ENCODE data around the gene ARSJ.

Gene ARSJ

DNA sequence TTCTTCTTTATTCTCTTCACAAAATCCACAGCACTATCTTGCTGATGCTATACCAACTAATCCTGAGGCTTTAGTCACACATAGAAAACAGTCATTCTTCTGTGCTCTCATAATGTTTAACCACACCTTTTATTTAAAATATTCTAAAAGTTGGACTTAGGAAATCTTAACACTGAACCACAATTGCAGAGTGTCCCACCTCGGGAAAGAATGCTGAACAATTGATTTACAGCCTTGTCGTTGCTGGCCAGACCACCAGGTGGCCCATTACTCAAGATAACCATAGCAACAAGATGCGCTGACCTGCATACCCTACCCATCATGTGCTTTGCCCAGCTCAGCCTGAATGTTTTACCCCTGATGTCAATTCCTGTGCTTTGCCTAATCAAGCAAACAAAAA lies 100.8 kb downstream of the ARSJ start:
- Histone ChIP-seq H3K4ac (ENCODE audit: low read depth in 1 of 2, low read length in 2 of 2) (no peak overlapping the region), H2BK15ac (ENCODE audit: low read depth, poor library complexity, severe bottlenecking) (no peak overlapping the region), H3K79me1 (replicated peaks; ENCODE audit: low read length, poor library complexity, severe bottlenecking) (no peaks in the 10 kb centered on the region), H2AK5ac (ENCODE audit: low read length, severe bottlenecking) (no peak overlapping the region), H3K27ac (ENCODE audit: low read length, poor library complexity, severe bottlenecking) (peak overlapping the region; percentile 88), H3K27me3 (ENCODE audit: control insufficient read depth in 1 of 2, insufficient read depth in 1 of 2, low read length in 2 of 2) (no peaks in the 10 kb centered on the region), H3K4me2 (ENCODE audit: low read length, poor library complexity, severe bottlenecking) (no peak overlapping the region), H2BK5ac (ENCODE audit: low read depth, low read length, poor library complexity, severe bottlenecking) (peak overlapping the region; percentile 35), H2BK120ac (ENCODE audit: low read depth, low read length) (no peak overlapping the region), H2BK12ac (ENCODE audit: low read length in 2 of 2) (peak overlapping the region in 1 of 2 experiments; percentile 57), H4K91ac (ENCODE audit: low read length) (no peak overlapping the region), H3K4me1 (ENCODE audit: control insufficient read depth, insufficient read depth, low read depth, low read length) (peaks cover 6% of the 10 kb centered on the region), H3K36me3 (ENCODE audit: control insufficient read depth in 1 of 2, insufficient read depth in 2 of 2, low read depth in 1 of 2, low read length in 2 of 2) (no peaks in the 10 kb centered on the region), H3K9me3 (ENCODE audit: control insufficient read depth, low read length) (no peaks in the 10 kb centered on the region), H3K18ac (ENCODE audit: low read depth in 1 of 2, low read length in 2 of 2) (no peak overlapping the region), H3K4me3 (ENCODE audit: insufficient read depth in 1 of 2, low read depth in 1 of 2, low read length in 2 of 2) (no peak overlapping the region), H3K14ac (ENCODE audit: low read length in 2 of 2) (peak overlapping the region in 1 of 2 experiments; percentile 59), H3K23ac (ENCODE audit: low read length in 2 of 2) (no peak overlapping the region), H2AFZ (ENCODE audit: low read depth, low read length) (no peak overlapping the region), H3K9ac (ENCODE audit: low read length) (no peak overlapping the region), H4K8ac (ENCODE audit: low read length) (no peak overlapping the region)
- DNase-seq, result peak; percentile 47
- 8% methylated on average over 3 of the region's 3 CpGs for WGBS

DNA sequence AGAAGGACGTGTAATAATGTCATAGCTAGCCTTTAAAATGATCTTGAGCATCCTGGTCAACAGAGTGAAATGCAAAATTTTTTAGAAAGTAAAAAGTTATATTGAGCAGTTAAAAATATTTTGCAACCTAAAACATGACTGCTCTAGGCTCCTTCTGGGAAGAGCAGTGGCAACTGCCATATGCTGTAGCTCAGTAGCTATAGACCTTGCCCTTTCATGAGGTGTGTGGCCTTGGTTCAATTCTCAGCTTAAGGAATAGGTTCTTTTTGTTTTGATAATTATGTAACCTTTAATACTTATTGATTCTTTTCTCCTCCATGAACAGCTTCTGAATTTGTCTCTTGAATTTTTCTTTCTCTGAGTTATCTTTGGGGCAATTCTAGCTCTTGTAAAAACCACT lies 105.0 kb downstream of the ARSJ start:
- no peak overlapping the region for H4K91ac ChIP-seq (ENCODE audit: low read length)
- H3K4me2 ChIP-seq (ENCODE audit: low read length, poor library complexity, severe bottlenecking), result no peak overlapping the region
- H3K4ac ChIP-seq (ENCODE audit: low read depth in 1 of 2, low read length in 2 of 2), result no peak overlapping the region
- H3K79me1 ChIP-seq (replicated peaks; ENCODE audit: low read length, poor library complexity, severe bottlenecking), result no peaks in the 10 kb centered on the region
- H2AK5ac ChIP-seq (ENCODE audit: low read length, severe bottlenecking), result no peak overlapping the region
- H3K9me3 ChIP-seq (ENCODE audit: control insufficient read depth, low read length), result no peaks in the 10 kb centered on the region
- no peak overlapping the region for H3K4me3 ChIP-seq (ENCODE audit: insufficient read depth in 1 of 2, low read depth in 1 of 2, low read length in 2 of 2)
- no peak overlapping the region for H2AFZ ChIP-seq (ENCODE audit: low read depth, low read length)
- no peak overlapping the region for H3K27ac ChIP-seq (ENCODE audit: low read length, poor library complexity, severe bottlenecking)
- H2BK15ac ChIP-seq (ENCODE audit: low read depth, poor library complexity, severe bottlenecking), result no peak overlapping the region
- H3K36me3 ChIP-seq (ENCODE audit: control insufficient read depth in 1 of 2, insufficient read depth in 2 of 2, low read depth in 1 of 2, low read length in 2 of 2), result no peaks in the 10 kb centered on the region
- H2BK5ac ChIP-seq (ENCODE audit: low read depth, low read length, poor library complexity, severe bottlenecking), result no peak overlapping the region
- H4K8ac ChIP-seq (ENCODE audit: low read length), result no peak overlapping the region
- H2BK12ac ChIP-seq (ENCODE audit: low read length in 2 of 2), result no peak overlapping the region
- no peak overlapping the region for H3K9ac ChIP-seq (ENCODE audit: low read length)
- DNase-seq, result no peak
- H3K18ac ChIP-seq (ENCODE audit: low read depth in 1 of 2, low read length in 2 of 2), result no peak overlapping the region
- H2BK120ac ChIP-seq (ENCODE audit: low read depth, low read length), result no peak overlapping the region
- H3K27me3 ChIP-seq (ENCODE audit: control insufficient read depth in 1 of 2, insufficient read depth in 1 of 2, low read length in 2 of 2), result no peaks in the 10 kb centered on the region
- no peak overlapping the region for H3K23ac ChIP-seq (ENCODE audit: low read length in 2 of 2)
- H3K4me1 ChIP-seq (ENCODE audit: control insufficient read depth, insufficient read depth, low read depth, low read length), result peaks cover 8% of the 10 kb centered on the region
- H3K14ac ChIP-seq (ENCODE audit: low read length in 2 of 2), result no peak overlapping the region
- WGBS, result no CpG with 5 or more reads among the region's 1 CpG

DNA sequence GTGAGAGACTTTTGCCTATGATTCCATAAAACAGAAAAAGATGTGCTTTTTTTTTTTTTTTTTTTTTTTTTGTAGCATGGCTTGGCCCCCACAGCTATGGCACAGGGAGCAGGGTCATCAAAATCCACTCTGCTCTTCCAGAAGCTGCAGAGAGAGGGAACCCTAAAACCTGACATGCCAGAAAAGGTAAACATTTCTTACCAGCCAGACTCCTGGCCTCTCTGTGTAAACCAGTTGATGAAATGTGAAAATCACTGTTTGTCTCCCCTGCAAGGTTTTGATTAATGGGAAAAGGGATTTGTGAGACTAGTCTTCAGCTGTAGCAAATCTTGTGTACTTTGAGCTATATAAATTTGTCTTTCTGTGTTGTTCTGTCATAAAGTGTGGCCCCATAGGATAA lies 105.9 kb downstream of the ARSJ start:
- peaks cover 8% of the 10 kb centered on the region for H3K4me1 ChIP-seq (ENCODE audit: control insufficient read depth, insufficient read depth, low read depth, low read length)
- DNase-seq, result no peak
- H4K91ac ChIP-seq (ENCODE audit: low read length), result no peak overlapping the region
- H3K9me3 ChIP-seq (ENCODE audit: control insufficient read depth, low read length), result no peaks in the 10 kb centered on the region
- H3K9ac ChIP-seq (ENCODE audit: low read length), result no peak overlapping the region
- H3K27me3 ChIP-seq (ENCODE audit: control insufficient read depth in 1 of 2, insufficient read depth in 1 of 2, low read length in 2 of 2), result no peaks in the 10 kb centered on the region
- H2BK5ac ChIP-seq (ENCODE audit: low read depth, low read length, poor library complexity, severe bottlenecking), result no peak overlapping the region
- H2BK12ac ChIP-seq (ENCODE audit: low read length in 2 of 2), result no peak overlapping the region
- no peak overlapping the region for H3K14ac ChIP-seq (ENCODE audit: low read length in 2 of 2)
- peak overlapping the region; percentile 89 for H2AK5ac ChIP-seq (ENCODE audit: low read length, severe bottlenecking)
- H3K4me2 ChIP-seq (ENCODE audit: low read length, poor library complexity, severe bottlenecking), result no peak overlapping the region
- no peak overlapping the region for H2BK15ac ChIP-seq (ENCODE audit: low read depth, poor library complexity, severe bottlenecking)
- H2BK120ac ChIP-seq (ENCODE audit: low read depth, low read length), result no peak overlapping the region
- H3K23ac ChIP-seq (ENCODE audit: low read length in 2 of 2), result no peak overlapping the region
- H3K79me1 ChIP-seq (replicated peaks; ENCODE audit: low read length, poor library complexity, severe bottlenecking), result no peaks in the 10 kb centered on the region
- H3K4ac ChIP-seq (ENCODE audit: low read depth in 1 of 2, low read length in 2 of 2), result no peak overlapping the region
- H4K8ac ChIP-seq (ENCODE audit: low read length), result no peak overlapping the region
- H3K27ac ChIP-seq (ENCODE audit: low read length, poor library complexity, severe bottlenecking), result peak overlapping the region; percentile 94
- H3K18ac ChIP-seq (ENCODE audit: low read depth in 1 of 2, low read length in 2 of 2), result no peak overlapping the region
- no peak overlapping the region for H2AFZ ChIP-seq (ENCODE audit: low read depth, low read length)
- H3K36me3 ChIP-seq (ENCODE audit: control insufficient read depth in 1 of 2, insufficient read depth in 2 of 2, low read depth in 1 of 2, low read length in 2 of 2), result no peaks in the 10 kb centered on the region
- no peak overlapping the region for H3K4me3 ChIP-seq (ENCODE audit: insufficient read depth in 1 of 2, low read depth in 1 of 2, low read length in 2 of 2)

DNA sequence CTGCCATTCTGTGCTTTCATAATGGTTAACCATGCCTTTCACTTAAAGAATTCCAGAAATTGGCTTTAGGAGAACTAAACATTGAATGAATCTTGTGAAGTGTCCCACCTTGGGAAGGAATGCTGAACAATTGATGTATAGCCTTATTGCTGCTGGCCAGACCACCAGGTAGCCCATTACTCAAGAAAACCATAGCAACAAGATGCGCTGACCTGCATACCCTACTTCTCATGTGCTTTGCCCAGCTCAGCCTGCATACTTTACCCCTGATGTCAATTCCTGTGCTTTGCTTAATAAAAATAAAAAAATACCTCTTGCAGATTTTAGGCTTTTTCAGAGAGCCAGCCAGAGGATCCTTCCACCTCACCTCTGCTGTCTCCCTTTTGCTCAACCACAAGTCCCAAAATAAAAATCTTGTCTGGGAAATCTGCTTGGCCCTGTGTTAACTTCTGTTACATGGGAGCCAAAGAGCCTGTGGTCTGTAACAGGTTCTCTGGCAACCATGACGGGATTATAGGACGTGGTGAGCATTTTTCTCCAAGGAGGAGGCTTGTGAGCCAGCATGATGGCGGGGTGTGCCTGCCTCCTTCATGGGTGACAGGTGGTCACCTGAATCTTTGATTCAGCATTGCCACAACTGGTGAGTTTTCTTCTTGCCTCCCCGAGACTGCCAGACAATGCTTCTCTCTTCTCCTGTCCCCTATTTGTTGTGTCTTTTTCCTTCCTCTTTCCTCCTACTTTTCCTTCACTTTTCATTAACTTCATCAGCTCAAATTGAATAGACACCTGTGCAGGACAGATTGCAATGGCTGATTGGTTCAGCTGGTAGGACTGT lies 106.8 kb downstream of the ARSJ start:
- Histone ChIP-seq H4K8ac (ENCODE audit: low read length) (no peak overlapping the region), H3K36me3 (ENCODE audit: control insufficient read depth in 1 of 2, insufficient read depth in 2 of 2, low read depth in 1 of 2, low read length in 2 of 2) (no peaks in the 10 kb centered on the region), H3K4me3 (ENCODE audit: insufficient read depth in 1 of 2, low read depth in 1 of 2, low read length in 2 of 2) (no peak overlapping the region), H3K23ac (ENCODE audit: low read length in 2 of 2) (no peak overlapping the region), H2AFZ (ENCODE audit: low read depth, low read length) (no peak overlapping the region), H2BK120ac (ENCODE audit: low read depth, low read length) (no peak overlapping the region), H3K4me2 (ENCODE audit: low read length, poor library complexity, severe bottlenecking) (no peak overlapping the region), H2BK15ac (ENCODE audit: low read depth, poor library complexity, severe bottlenecking) (no peak overlapping the region), H3K18ac (ENCODE audit: low read depth in 1 of 2, low read length in 2 of 2) (no peak overlapping the region), H2AK5ac (ENCODE audit: low read length, severe bottlenecking) (peak overlapping the region; percentile 89), H3K79me1 (replicated peaks; ENCODE audit: low read length, poor library complexity, severe bottlenecking) (no peaks in the 10 kb centered on the region), H3K9ac (ENCODE audit: low read length) (no peak overlapping the region), H2BK12ac (ENCODE audit: low read length in 2 of 2) (peak overlapping the region in 1 of 2 experiments; percentile 45), H3K27ac (ENCODE audit: low read length, poor library complexity, severe bottlenecking) (peak overlapping the region; percentile 94), H2BK5ac (ENCODE audit: low read depth, low read length, poor library complexity, severe bottlenecking) (peak overlapping the region; percentile 87), H3K4me1 (ENCODE audit: control insufficient read depth, insufficient read depth, low read depth, low read length) (peaks cover 8% of the 10 kb centered on the region), H4K91ac (ENCODE audit: low read length) (no peak overlapping the region), H3K4ac (ENCODE audit: low read depth in 1 of 2, low read length in 2 of 2) (no peak overlapping the region), H3K27me3 (ENCODE audit: control insufficient read depth in 1 of 2, insufficient read depth in 1 of 2, low read length in 2 of 2) (no peaks in the 10 kb centered on the region), H3K9me3 (ENCODE audit: control insufficient read depth, low read length) (no peaks in the 10 kb centered on the region), H3K14ac (ENCODE audit: low read length in 2 of 2) (no peak overlapping the region)
- no peak for DNase-seq
- WGBS, result 90% methylated on average over 5 of the region's 5 CpGs
